C4-2B (cell line): ENCODE data around the gene KCNJ1.

ENCODE experiments used
- CTCF ChIP-seq: fragments of 450-650 bp; conservative IDR thresholded peaks from 2 replicates; pipeline ENCODE4 v1.5.1; 2017; ENCODE audit warnings: mild to moderate bottlenecking
- ZFX ChIP-seq: fragments of 450-650 bp; IDR thresholded peaks from 2 replicates; pipeline ENCODE4 v1.6.1; 2017

- no peak for TF ChIP-seq CTCF
- no peak for TF ChIP-seq ZFX
Observed at GRCh38 chr11:128890543-128891368, 23.7 kb upstream of the KCNJ1 start, which contains the start of gene KCNJ5.
